Mesenchymal stem cell (in vitro differentiated cells and primary cell): ENCODE results near the gene KCNA1.

Experiments used
- DNase-seq: peaks from one replicate; pipeline ENCODE4 v3.0.0-alpha.2; 2013
- H2AFZ ChIP-seq: one replicate; pipeline ENCODE4 v1.6.1; 2013; ENCODE audit warnings: low read depth, mild to moderate bottlenecking, control low read depth, inconsistent platforms, low read length, moderate library complexity
- H2AK5ac ChIP-seq: 2 replicates; pipeline ENCODE4 v1.6.1; 2013; ENCODE audit warnings: low read length, moderate library complexity, mild to moderate bottlenecking, inconsistent platforms; ENCODE audit not compliant: severe bottlenecking
- H2BK120ac ChIP-seq: one replicate; pipeline ENCODE4 v1.6.1; 2013; ENCODE audit warnings: low read depth, mild to moderate bottlenecking, inconsistent platforms, low read length, moderate library complexity
- H2BK12ac ChIP-seq, 2 experiments: one replicate each; pipeline ENCODE4 v1.6.1; 2013; ENCODE audit warnings: inconsistent platforms in 2 of 2, low read length in 2 of 2, mild to moderate bottlenecking in 2 of 2, moderate library complexity in 2 of 2, control low read depth in 1 of 2
- H2BK15ac ChIP-seq: one replicate; pipeline ENCODE4 v1.6.1; 2013; ENCODE audit warnings: mild to moderate bottlenecking, low read depth, inconsistent platforms; ENCODE audit not compliant: poor library complexity, severe bottlenecking
- H2BK5ac ChIP-seq: 2 replicates; pipeline ENCODE4 v1.6.1; 2013; ENCODE audit warnings: low read depth, mild to moderate bottlenecking, low read length, control low read depth, inconsistent platforms; ENCODE audit not compliant: poor library complexity, severe bottlenecking
- H3K14ac ChIP-seq, 2 experiments: one replicate each; pipeline ENCODE4 v1.6.1; 2013; ENCODE audit warnings: inconsistent platforms in 2 of 2, low read length in 2 of 2, control low read depth in 1 of 2, mild to moderate bottlenecking in 1 of 2, moderate library complexity in 1 of 2
- H3K18ac ChIP-seq, 2 experiments: one replicate each; pipeline ENCODE4 v1.6.1; 2013; ENCODE audit warnings: inconsistent platforms in 2 of 2, low read length in 2 of 2, control low read depth in 1 of 2, low read depth in 1 of 2, mild to moderate bottlenecking in 1 of 2
- H3K23ac ChIP-seq, 2 experiments: one replicate each; pipeline ENCODE4 v1.6.1; 2013; ENCODE audit warnings: inconsistent platforms in 2 of 2, low read length in 2 of 2, mild to moderate bottlenecking in 2 of 2, moderate library complexity in 2 of 2, control low read depth in 1 of 2
- H3K27ac ChIP-seq: 2 replicates; pipeline ENCODE4 v1.5.1; 2013; ENCODE audit warnings: mild to moderate bottlenecking, moderate library complexity, low read length, control low read depth, inconsistent platforms; ENCODE audit not compliant: poor library complexity, severe bottlenecking
- H3K27me3 ChIP-seq, 2 experiments: 2 replicates each; pipeline versions ENCODE4 v1.6.1 to v1.7.0; 2013; ENCODE audit warnings: low read length in 2 of 2, mild to moderate bottlenecking in 2 of 2, moderate library complexity in 2 of 2, control low read depth in 1 of 2, inconsistent platforms in 1 of 2; ENCODE audit not compliant: control insufficient read depth in 1 of 2, insufficient read depth in 1 of 2
- H3K36me3 ChIP-seq, 2 experiments: 2 replicates each; pipeline versions ENCODE4 v1.6.1 to v1.7.0; 2013; ENCODE audit warnings: low read length in 2 of 2, control low read depth in 1 of 2, inconsistent platforms in 1 of 2, low read depth in 1 of 2, mild to moderate bottlenecking in 1 of 2; ENCODE audit not compliant: insufficient read depth in 2 of 2, control insufficient read depth in 1 of 2
- H3K4ac ChIP-seq, 2 experiments: one replicate each; pipeline ENCODE4 v1.6.1; 2013; ENCODE audit warnings: inconsistent platforms in 2 of 2, low read length in 2 of 2, mild to moderate bottlenecking in 2 of 2, moderate library complexity in 2 of 2, control low read depth in 1 of 2, low read depth in 1 of 2
- H3K4me1 ChIP-seq: 2 replicates; pipeline ENCODE4 v1.6.1; 2013; ENCODE audit warnings: low read depth, low read length, control low read depth; ENCODE audit not compliant: control insufficient read depth, insufficient read depth
- H3K4me2 ChIP-seq: 2 replicates; pipeline ENCODE4 v1.6.1; 2013; ENCODE audit warnings: low read length, mild to moderate bottlenecking, inconsistent platforms; ENCODE audit not compliant: poor library complexity, severe bottlenecking
- H3K4me3 ChIP-seq, 2 experiments: 2 replicates each; pipeline versions ENCODE4 v1.5.1 to v1.7.0; 2013; ENCODE audit warnings: low read length in 2 of 2, mild to moderate bottlenecking in 2 of 2, control low read depth in 1 of 2, low read depth in 1 of 2; ENCODE audit not compliant: insufficient read depth in 1 of 2
- H3K79me1 ChIP-seq: replicated peaks from 2 replicates; pipeline ENCODE4 v1.6.1; 2013; ENCODE audit warnings: mild to moderate bottlenecking, control low read depth, low read length, inconsistent platforms; ENCODE audit not compliant: poor library complexity, severe bottlenecking
- H3K9ac ChIP-seq: 2 replicates; pipeline ENCODE4 v1.7.0; 2013; ENCODE audit warnings: mild to moderate bottlenecking, low read length, moderate library complexity
- H3K9me3 ChIP-seq: 2 replicates; pipeline ENCODE4 v1.7.0; 2013; ENCODE audit warnings: mild to moderate bottlenecking, low read length; ENCODE audit not compliant: control insufficient read depth
- H4K8ac ChIP-seq: one replicate; pipeline ENCODE4 v1.6.1; 2013; ENCODE audit warnings: inconsistent platforms, mild to moderate bottlenecking, low read length, moderate library complexity
- H4K91ac ChIP-seq: one replicate; pipeline ENCODE4 v1.6.1; 2013; ENCODE audit warnings: mild to moderate bottlenecking, low read length, inconsistent platforms
- WGBS: methylation state at CpG from one replicate; pipeline ENCODE4 v1.1.7; 2013; ENCODE audit warnings: mixed read lengths; 5-methylcytosine and 5-hydroxymethylcytosine counted together

The KCNA1 gene

DNA sequence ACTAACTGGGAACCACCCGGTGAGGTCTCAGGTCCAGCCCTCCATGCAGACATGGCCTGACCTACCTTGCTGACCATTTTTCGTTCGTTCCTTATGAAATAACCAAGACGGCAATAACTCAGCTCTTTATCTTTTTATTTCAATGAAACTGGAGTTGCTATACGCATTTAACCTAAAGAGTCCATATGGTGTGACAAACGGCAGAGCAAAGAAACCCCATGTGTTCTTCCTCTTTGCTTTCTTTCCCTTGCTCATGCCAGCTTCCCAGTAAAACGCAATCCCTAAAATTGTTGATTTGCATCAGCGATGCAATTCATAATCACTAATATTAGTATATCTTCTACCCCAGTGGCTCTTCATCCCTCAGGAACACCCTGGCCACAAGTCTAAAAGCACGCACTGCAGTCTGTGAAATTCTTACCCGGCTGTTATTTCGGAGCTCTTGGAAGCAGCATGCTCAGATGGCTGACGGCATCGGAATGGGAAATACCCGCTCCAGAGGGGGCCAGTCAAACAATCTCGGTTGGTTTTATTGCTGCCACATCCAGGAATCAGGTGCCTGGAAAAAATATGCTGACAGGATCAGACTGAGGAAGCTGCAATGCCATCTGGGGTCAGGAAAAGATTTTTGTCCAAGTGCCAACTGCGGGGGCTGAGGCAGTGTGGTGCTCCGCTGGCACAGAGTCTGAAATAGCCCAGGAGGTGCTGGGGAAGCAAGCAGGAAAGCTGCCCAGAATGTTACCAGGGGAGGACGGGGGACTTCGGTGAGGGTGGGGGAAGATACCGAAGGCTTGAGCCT lies 28.2 kb upstream of the KCNA1 start:
- H4K91ac ChIP-seq: no peak overlapping the region
- no peak overlapping the region for H3K9ac ChIP-seq
- peaks cover 18% of the 10 kb centered on the region for H3K9me3 ChIP-seq
- H3K18ac ChIP-seq: no peak overlapping the region
- no peak overlapping the region for H2BK120ac ChIP-seq
- no peak overlapping the region for H3K14ac ChIP-seq
- no peak overlapping the region for H2BK12ac ChIP-seq
- H2AFZ ChIP-seq: no peak overlapping the region
- no peak overlapping the region for H3K23ac ChIP-seq
- H3K36me3 ChIP-seq: no peaks in the 10 kb centered on the region
- H3K79me1 ChIP-seq: no peaks in the 10 kb centered on the region
- no peak overlapping the region for H3K4ac ChIP-seq
- H3K27ac ChIP-seq: no peak overlapping the region
- H3K4me1 ChIP-seq: no peaks in the 10 kb centered on the region
- WGBS: 83% methylated on average over 17 of the region's 20 CpGs
- DNase-seq: no peak
- H3K4me2 ChIP-seq: no peak overlapping the region
- H2AK5ac ChIP-seq: no peak overlapping the region
- H2BK15ac ChIP-seq: no peak overlapping the region
- H2BK5ac ChIP-seq: no peak overlapping the region
- no peak overlapping the region for H3K4me3 ChIP-seq
- H3K27me3 ChIP-seq: peaks cover 0 to 22% of the 10 kb centered on the region in 2 experiments
- no peak overlapping the region for H4K8ac ChIP-seq

DNA sequence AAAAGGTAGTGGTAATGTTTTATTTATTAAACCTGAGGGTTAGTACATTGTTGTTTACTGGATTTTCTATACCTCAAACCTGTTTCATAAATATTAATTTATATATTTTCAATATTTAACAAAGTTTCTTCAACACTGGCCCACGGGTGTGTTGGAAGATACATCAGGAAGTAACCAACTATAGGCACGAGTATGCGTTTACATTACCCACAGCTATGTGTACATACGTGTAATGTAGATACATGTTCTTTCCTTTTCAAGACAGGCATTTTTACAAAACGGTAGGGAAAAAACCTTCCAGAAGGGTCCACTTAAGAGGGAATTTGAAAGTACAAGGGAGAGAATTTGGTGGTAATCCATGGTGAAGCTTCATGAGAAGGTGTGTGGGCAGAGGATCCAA lies 17.8 kb upstream of the KCNA1 start:
- no peak overlapping the region for H2BK120ac ChIP-seq
- no peak overlapping the region for H3K4ac ChIP-seq
- whole genome bisulfite sequencing: 77% methylated on average over 5 of the region's 5 CpGs

DNA sequence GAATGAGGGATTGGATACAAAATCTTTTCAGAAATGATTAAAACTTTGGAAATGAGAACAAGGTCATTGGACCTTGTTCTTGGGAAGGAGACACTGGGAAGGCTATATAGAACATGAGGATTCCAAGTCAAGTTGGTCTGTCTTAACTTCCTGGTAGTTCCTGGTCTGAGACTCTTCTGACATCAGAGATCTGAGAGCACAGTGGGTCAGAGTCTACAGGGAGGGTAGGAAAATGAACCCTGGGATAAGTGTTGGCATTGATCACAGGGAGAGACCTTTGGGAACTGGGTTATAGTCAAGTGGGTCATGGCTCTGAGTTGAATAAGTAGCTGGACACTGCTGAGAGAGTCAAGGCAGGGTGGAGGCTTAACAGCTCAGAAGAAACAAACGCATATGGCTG lies 17.3 kb upstream of the KCNA1 start:
- Histone ChIP-seq H3K4me3 (no peak overlapping the region), H2BK5ac (no peak overlapping the region), H2BK15ac (no peak overlapping the region), H3K14ac (no peak overlapping the region), H3K27me3 (peaks cover 0 to 35% of the 10 kb centered on the region in 2 experiments), H3K4me1 (no peaks in the 10 kb centered on the region), H3K18ac (no peak overlapping the region), H2AK5ac (no peak overlapping the region), H4K8ac (no peak overlapping the region), H3K23ac (no peak overlapping the region), H3K4ac (no peak overlapping the region), H2BK120ac (no peak overlapping the region), H4K91ac (no peak overlapping the region), H2AFZ (no peak overlapping the region), H3K4me2 (no peak overlapping the region), H3K27ac (no peak overlapping the region), H3K9ac (no peak overlapping the region), H2BK12ac (no peak overlapping the region), H3K9me3 (no peaks in the 10 kb centered on the region), H3K79me1 (no peaks in the 10 kb centered on the region), H3K36me3 (no peaks in the 10 kb centered on the region)
- DNase-seq: no peak
- 98% methylated on average over 1 of the region's 1 CpG for WGBS

More for the DNA sequence above, 17.8 kb upstream of the KCNA1 start:
- no peak overlapping the region for H2BK5ac ChIP-seq
- H4K91ac ChIP-seq: no peak overlapping the region
- peaks cover 0 to 35% of the 10 kb centered on the region in 2 experiments for H3K27me3 ChIP-seq
- H3K9me3 ChIP-seq: no peaks in the 10 kb centered on the region
- no peak overlapping the region for H3K9ac ChIP-seq
- no peak overlapping the region for H3K4me3 ChIP-seq
- H3K23ac ChIP-seq: no peak overlapping the region
- no peak overlapping the region for H2BK12ac ChIP-seq
- no peak overlapping the region for H3K4me2 ChIP-seq
- H3K4me1 ChIP-seq: no peaks in the 10 kb centered on the region
- no peak overlapping the region for H2AK5ac ChIP-seq
- H2AFZ ChIP-seq: no peak overlapping the region
- H3K18ac ChIP-seq: no peak overlapping the region
- DNase-seq: no peak
- H3K36me3 ChIP-seq: no peaks in the 10 kb centered on the region
- H2BK15ac ChIP-seq: no peak overlapping the region
- H3K27ac ChIP-seq: no peak overlapping the region
- no peak overlapping the region for H4K8ac ChIP-seq
- no peak overlapping the region for H3K14ac ChIP-seq
- H3K79me1 ChIP-seq: no peaks in the 10 kb centered on the region

DNA sequence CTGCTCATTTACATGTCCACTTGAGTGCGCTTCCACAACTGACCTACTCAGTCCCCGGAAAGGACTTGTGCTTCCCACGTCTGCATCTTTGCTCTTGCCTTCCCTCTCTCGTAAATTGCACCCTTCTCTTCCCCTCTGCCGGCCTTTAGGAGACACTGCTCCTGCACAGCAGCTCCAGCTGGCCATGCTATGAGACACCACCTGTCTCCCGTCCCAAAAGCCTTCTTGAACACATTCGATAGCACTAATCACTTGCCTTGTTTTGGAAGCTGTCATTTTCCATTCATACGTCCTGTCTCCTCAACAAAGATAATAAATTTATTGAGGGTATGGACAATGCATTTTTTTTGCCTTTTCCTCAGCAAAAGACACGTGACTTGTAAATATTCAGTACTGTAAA lies 15.7 kb upstream of the KCNA1 start:
- Histone ChIP-seq H2BK15ac (no peak overlapping the region), H3K27me3 (peaks cover 0 to 28% of the 10 kb centered on the region in 2 experiments), H3K14ac (no peak overlapping the region), H3K27ac (no peak overlapping the region), H3K9me3 (no peaks in the 10 kb centered on the region), H3K36me3 (no peaks in the 10 kb centered on the region), H3K23ac (no peak overlapping the region), H2AFZ (no peak overlapping the region), H2BK120ac (no peak overlapping the region), H3K4me2 (no peak overlapping the region), H2BK12ac (no peak overlapping the region), H3K79me1 (no peaks in the 10 kb centered on the region), H2BK5ac (no peak overlapping the region), H4K91ac (no peak overlapping the region), H3K4me3 (no peak overlapping the region), H3K4ac (no peak overlapping the region), H3K9ac (no peak overlapping the region), H3K4me1 (no peaks in the 10 kb centered on the region), H2AK5ac (no peak overlapping the region), H3K18ac (no peak overlapping the region), H4K8ac (no peak overlapping the region)
- no peak for DNase-seq
- 66% methylated on average over 7 of the region's 9 CpGs for WGBS
